DOHH2 (cell line): ENCODE results near the gene UBE2D2.

ENCODE experiments used
- EZH2phosphoT487 ChIP-seq: fragments of 200-600 bp; sonication (generic); IDR thresholded peaks from 2 replicates; pipeline ENCODE4 v1.6.1; 2017; ENCODE audit warnings: borderline replicate concordance, mild to moderate bottlenecking, antibody characterized with exemption, low read length, moderate library complexity, mixed read lengths
- TF ChIP-seq, protein P1 (sequence below): fragments of 200-600 bp; sonication (generic); IDR thresholded peaks from one replicate; pipeline ENCODE4 v1.5.1; 2014; ENCODE audit warnings: antibody characterized with exemption, mild to moderate bottlenecking, low read depth, low read length; ENCODE audit not compliant: poor library complexity, severe bottlenecking

GRCh38 chr5:139667730-139668063 is 106.6 kb downstream of the UBE2D2 start:
- TF ChIP-seq, protein P1, sequence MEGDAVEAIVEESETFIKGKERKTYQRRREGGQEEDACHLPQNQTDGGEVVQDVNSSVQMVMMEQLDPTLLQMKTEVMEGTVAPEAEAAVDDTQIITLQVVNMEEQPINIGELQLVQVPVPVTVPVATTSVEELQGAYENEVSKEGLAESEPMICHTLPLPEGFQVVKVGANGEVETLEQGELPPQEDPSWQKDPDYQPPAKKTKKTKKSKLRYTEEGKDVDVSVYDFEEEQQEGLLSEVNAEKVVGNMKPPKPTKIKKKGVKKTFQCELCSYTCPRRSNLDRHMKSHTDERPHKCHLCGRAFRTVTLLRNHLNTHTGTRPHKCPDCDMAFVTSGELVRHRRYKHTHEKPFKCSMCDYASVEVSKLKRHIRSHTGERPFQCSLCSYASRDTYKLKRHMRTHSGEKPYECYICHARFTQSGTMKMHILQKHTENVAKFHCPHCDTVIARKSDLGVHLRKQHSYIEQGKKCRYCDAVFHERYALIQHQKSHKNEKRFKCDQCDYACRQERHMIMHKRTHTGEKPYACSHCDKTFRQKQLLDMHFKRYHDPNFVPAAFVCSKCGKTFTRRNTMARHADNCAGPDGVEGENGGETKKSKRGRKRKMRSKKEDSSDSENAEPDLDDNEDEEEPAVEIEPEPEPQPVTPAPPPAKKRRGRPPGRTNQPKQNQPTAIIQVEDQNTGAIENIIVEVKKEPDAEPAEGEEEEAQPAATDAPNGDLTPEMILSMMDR = no peak
- TF ChIP-seq EZH2phosphoT487 = no peak
